SKM-1 (cell line): ENCODE results near the gene ABCB1.
"Not testable (repeated sequence)": the region's sequence is repeated elsewhere in the genome, so short reads cannot be mapped to it uniquely, and the experiment has no call there.

Experiments
- DNase-seq: peaks from one replicate; lab custom pipeline; 2025; ENCODE audit not compliant: unreplicated experiment; lab: John Stamatoyannopoulos, UW

Gene ABCB1

DNA sequence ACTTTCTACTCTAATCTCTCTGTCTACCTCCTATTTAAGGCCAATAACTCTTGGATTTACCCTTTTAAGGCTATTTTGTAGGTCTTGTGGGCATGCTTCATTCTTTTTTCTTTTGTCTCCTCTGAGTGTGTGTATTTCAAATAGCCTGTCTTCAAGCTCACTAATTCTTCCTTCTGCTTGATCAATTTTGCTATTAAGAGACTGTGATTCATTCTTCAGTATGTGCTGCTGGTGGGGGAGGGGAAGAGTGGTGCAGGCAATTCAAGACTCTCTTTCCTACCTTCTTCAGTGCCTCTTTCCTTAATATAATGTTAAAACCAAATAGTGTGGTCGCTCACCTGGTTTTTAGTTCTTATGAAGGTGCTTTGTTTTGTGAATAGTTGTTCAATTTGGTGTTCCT is 20.0 kb downstream of the ABCB1 start:
- no peak for DNase-seq

- no peak for DNase-seq
Measured at GRCh38 chr7:87575521-87575920, 25.2 kb downstream of the ABCB1 start.

GRCh38 chr7:87574630-87575029 is 26.1 kb downstream of the ABCB1 start:
- no peak for DNase-seq

- DNase-seq = not testable (repeated sequence)
Measured at GRCh38 chr7:87572513-87572912, 28.2 kb downstream of the ABCB1 start.

GRCh38 chr7:87570178-87570577 is 30.5 kb downstream of the ABCB1 start:
- DNase-seq = no peak

GRCh38 chr7:87567052-87567451 is 33.6 kb downstream of the ABCB1 start:
- no peak for DNase-seq

- no peak for DNase-seq
Measured at GRCh38 chr7:87566311-87566900, 34.3 kb downstream of the ABCB1 start.

- DNase-seq = no peak
Measured at GRCh38 chr7:87565877-87566276, 34.8 kb downstream of the ABCB1 start.

- no peak for DNase-seq
Measured at GRCh38 chr7:87564296-87564963, 36.3 kb downstream of the ABCB1 start.

- no peak for DNase-seq
Measured at GRCh38 chr7:87561702-87562101, 39.0 kb downstream of the ABCB1 start.

DNA sequence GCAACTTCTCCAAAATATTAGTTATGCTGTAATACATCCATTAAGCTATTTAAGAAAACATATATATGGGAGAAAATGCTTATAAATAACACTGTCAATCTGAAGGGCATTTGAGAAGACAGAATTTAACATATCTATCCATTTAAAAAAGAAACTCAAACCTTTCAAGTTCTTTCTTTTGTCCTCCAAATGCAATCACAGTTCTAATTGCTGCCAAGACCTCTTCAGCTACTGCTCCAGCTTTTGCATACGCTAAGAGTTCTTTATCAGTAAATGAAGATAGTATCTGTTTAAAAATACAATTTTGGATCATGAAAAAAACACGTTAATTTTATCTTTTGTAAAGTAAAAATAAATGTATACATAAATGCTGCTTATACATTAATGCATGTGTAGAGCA is 39.6 kb downstream of the ABCB1 start:
- DNase-seq = no peak

DNA sequence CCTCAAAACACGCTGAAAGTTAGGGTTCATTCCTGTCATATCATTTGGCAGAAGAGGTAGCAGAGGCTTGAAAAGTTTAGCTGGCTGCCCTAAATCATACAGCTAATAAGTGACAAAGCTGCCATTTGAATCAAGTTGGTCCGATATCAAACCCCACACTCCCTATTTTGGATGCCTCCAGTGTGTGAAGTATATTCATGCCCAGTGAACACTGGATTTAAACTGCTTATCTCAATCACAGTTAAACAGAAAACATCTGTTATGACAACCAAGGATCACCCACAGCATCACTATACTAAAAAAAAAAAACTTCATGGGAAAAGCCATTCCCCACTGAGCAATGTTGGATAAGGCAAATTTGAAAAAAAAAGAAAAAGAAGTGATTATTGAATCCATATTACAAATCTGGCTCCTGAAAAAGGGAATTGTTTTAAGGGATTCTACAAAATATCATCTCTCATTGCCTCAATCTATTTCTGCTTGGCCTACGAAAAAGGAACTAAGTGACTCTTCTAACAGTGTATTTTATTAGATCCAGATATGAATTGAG is 48.3 kb downstream of the ABCB1 start:
- no peak for DNase-seq

GRCh38 chr7:87548123-87548919 is 52.4 kb downstream of the ABCB1 start:
- no peak for DNase-seq

- no peak for DNase-seq
Measured at GRCh38 chr7:87545760-87546159, 54.9 kb downstream of the ABCB1 start.

GRCh38 chr7:87543623-87544022 is 57.1 kb downstream of the ABCB1 start:
- no peak for DNase-seq

DNA sequence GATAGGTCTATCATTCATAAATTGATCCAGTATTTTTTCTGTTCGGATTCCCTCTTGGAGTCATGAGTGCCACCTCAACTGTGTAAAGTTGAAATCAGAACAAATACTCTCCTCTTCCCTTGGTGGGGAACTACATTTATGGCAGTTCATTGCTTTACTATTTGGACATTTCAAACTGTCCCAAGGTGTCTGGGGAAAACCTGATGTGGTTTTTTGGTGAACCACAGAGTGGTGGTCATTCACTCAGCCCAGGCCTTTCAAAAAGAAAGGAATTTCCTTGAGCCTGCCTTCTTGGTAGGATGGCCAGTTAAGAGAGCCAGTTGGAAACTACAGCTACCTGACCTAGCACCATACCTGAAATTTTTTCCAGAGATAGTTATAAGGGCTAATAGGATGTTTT is 59.0 kb downstream of the ABCB1 start:
- no peak for DNase-seq

DNA sequence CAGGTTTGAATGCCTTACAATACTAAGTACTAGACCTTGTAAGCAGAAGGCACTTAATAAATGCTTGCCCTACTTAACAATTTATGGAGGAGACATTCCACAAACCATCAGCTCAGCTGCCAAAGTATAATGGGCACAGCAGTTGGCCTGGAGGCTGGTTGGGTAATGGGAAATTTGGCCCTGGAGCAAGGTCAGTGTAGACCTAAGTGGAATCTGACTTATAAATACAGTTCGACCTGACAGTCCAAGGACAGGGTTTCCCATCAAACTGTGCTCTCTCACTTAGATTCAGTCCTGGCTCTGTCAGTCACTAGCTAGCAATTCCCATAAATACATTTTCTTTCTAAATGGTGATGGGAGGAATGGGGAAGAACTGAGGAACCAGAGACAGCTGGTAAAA is 62.6 kb downstream of the ABCB1 start:
- no peak for DNase-seq

DNA sequence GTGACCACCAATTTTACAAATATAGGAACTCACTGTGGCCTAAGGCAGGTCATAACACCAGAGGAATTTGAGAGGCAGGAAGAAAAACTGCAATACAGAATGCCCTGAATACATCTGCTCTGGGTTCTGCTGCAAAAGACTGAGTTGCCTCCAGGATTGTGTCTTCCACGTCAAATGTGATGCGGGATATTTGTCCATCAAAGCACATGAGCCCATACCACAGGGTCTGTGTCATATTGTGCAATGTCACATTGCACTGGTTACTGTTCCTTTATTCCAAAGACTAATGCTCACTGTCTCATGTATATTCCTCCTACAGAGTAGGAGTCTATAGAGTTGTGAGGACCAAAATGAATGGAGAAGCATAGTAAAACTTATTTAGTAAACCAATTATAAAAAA is 66.6 kb downstream of the ABCB1 start:
- DNase-seq = no peak

DNA sequence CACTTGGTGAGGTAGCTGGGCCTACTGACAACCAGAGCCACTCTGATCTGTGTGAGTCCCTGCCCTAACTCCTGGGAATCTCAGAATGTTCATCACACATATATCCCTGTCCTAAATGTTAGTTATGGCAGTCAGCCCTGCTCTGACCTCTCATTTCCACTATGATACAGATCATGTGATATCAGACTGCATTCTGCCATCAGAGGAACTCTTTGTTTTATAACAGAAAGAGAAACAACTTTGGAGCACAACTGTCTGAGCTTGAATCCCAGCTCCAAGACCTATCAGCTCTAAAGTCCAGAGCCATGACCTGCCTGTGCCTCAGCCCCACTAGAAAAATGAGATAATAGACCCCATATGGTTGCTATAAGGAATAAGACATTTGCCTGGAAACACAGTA is 70.6 kb downstream of the ABCB1 start:
- no peak for DNase-seq

- DNase-seq = no peak
Measured at GRCh38 chr7:87528730-87529129, 72.0 kb downstream of the ABCB1 start.

DNA sequence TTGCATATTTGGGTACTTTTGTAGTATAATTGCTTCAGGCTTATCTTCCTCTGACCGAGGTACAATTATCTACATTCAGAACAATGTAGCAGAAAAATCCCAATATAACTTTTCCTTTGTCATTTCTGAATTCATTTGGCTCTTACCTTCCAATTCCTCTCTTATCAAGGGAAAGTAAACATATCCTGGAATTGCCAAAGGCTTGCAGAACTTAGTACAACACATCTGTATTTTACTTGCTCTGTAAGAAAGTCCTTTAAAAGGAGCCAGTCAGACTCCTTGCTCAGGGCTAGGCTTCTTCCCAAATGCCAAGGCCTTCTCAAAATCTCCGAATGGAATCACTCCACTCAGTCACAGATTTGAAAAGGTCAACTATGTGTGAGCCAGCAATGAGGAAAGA is 81.9 kb downstream of the ABCB1 start:
- DNase-seq = no peak

GRCh38 chr7:87517891-87518290 is 82.8 kb downstream of the ABCB1 start:
- DNase-seq = no peak
